HL-60 (cell line): ENCODE measurements around the gene ACVR2B.

ENCODE experiments used
- CTCF ChIP-seq: IDR thresholded peaks from one replicate; pipeline ENCODE4 v1.5.1; 2011; ENCODE audit warnings: low read length, control low read depth, inconsistent platforms; ENCODE audit not compliant: insufficient read depth
- GABPA ChIP-seq: IDR thresholded peaks from 2 replicates; pipeline ENCODE4 v1.6.1; 2012; ENCODE audit warnings: low read depth
- REST ChIP-seq: IDR thresholded peaks from 2 replicates; pipeline ENCODE4 v1.6.1; 2012; ENCODE audit warnings: low read depth; ENCODE audit not compliant: insufficient replicate concordance

GRCh38 chr3:38479431-38480092, 25.9 kb downstream of the ACVR2B start:
- peak; percentile 67 for TF ChIP-seq CTCF
- no peak for TF ChIP-seq REST
- no peak for TF ChIP-seq GABPA
